GM10266 (cell line): ENCODE measurements around the gene METTL4.
"Not testable (repeated sequence)": the region's sequence is repeated elsewhere in the genome, so short reads cannot be mapped to it uniquely, and the experiment has no call there.

Experiments
- DNase-seq: peaks from one replicate; pipeline ENCODE4 v3.0.0; 2012; ENCODE audit errors: extremely low spot score
- CTCF ChIP-seq: IDR thresholded peaks from 2 replicates; pipeline ENCODE4 v1.5.1; 2012; ENCODE audit warnings: mild to moderate bottlenecking, low read depth; ENCODE audit not compliant: control insufficient read depth, insufficient read depth; ENCODE audit errors: missing control alignments

The METTL4 gene

DNA sequence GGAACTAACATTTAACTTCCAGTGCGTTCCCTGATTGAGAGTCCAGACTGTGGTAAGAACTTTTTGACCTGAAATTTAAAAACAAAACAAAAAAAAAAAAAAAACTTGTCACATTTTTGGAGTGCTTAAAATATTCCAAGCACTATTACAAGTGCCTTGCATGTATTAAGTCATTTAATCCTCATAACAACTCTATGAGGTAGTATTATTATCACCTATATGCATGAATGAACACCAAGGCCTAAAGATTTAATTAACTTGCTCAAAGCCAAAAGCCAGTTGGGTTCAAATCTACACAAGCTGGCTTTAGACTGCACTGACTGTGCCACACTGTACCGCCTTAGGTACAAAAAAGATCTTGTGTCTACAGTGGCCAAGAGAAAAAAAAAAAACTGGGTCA is 35.2 kb downstream of the METTL4 start:
- DNase-seq, result no peak

GRCh38 chr18:2535419-2535910 is 35.8 kb downstream of the METTL4 start:
- TF ChIP-seq CTCF, result no peak

More for the DNA sequence above, 35.2 kb downstream of the METTL4 start:
- no peak for TF ChIP-seq CTCF

GRCh38 chr18:2534906-2535305 is 36.4 kb downstream of the METTL4 start:
- no peak for DNase-seq
- no peak for TF ChIP-seq CTCF

More at GRCh38 chr18:2535419-2535910, 35.8 kb downstream of the METTL4 start:
- DNase-seq, result no peak

DNA sequence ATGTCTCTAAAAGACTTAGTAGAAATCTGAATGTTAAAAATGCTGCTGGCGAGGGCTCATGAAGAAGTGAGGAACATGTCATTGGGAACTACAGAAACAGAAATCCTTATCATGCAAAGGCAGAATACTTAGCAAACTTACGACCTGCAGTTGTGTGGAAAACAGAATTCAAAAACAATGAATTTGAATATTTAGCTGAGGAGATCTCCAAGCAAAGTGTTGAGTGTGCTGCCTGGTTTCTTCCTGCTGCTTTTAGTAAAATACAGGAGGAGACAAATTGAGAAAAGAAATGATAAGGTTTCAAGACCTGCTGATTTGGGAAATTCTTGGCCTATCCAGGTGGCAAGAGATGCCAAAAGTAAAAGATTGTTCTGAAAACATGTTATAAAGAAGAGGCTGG is 38.5 kb downstream of the METTL4 start:
- no peak for DNase-seq
- no peak for TF ChIP-seq CTCF

DNA sequence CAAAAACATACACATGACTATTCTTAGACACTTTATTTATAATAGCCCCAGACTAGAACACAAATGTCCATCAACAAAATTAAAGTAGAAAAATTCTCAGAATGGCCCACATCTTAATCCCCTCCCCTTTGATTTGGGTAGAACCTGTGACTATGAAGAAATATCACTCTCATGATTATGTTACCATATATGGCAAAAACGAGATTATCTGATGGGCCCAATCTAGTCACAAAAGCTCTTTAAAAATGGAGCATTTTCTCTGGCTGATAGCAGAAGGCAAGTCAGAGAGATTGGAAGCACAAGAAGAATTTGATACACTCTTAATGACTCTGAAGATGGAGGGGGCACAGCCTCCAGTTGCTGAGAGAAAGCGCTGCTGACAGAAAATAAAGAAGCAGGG is 39.6 kb downstream of the METTL4 start:
- TF ChIP-seq CTCF, result no peak
- no peak for DNase-seq

DNA sequence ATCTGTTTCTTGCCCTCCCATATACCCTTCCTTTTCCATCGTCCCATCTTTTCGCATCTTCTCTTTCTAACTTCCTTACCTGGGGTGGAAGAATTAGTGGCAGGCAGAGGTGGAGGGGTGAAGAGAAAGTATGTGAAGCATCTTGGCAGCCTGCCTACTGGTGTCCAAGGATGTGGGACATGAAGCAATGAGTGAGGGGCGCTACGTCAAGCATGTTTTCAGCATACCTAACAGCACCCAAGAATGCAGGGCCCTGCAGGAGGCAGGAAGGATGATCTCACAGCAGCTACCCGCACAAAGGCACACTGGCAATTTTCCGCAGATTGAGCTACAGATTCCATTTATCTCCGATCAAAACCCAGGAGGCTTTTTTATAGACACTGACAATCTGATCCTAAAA is 42.2 kb downstream of the METTL4 start:
- no peak for TF ChIP-seq CTCF
- no peak for DNase-seq

DNA sequence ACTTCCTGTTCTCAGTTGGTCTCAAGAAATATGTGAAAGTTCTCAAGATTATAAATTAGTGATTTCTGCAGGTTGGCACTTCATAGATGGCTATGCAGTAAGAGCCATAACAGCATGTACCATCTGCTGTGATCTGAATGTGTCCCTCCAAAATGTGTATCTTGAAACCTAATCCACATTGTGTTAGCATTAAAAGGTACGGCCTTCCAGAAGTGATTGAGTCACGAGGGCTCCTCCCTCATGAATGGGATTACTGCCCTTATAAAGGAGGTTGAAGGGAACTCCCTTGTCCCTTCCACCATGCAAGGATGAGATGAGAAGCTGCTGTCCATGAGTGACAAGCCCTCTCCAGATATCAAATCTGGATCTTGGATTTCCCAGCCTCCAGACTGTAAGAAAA is 45.0 kb downstream of the METTL4 start:
- TF ChIP-seq CTCF, result no peak

DNA sequence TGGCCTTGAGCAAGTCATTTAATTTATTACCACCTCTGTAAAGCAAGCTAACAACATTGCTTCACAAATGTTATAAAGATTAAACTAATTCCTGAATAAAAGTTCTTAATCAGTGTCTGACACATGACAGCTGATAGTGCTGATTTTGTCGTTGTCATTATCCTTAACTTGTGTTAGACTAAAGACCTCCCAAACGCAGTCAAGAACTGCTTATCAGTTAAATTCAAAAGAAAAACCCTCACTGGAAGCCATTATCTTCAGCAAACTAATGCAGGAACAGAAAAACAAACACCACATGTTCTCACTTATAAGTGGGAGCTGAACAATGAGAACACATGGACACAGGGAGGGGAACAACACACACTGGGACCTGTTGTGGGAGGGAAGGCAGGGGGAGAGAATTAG is 46.5 kb downstream of the METTL4 start:
- DNase-seq, result not testable (repeated sequence)

More for the DNA sequence above, 45.0 kb downstream of the METTL4 start:
- DNase-seq, result no peak
